Inflammatory macrophage treated with lipopolysaccharide for 4 hours (primary cell): Measurements from ENCODE around the gene P2RY8.
"Not testable (repeated sequence)": the region's sequence is repeated elsewhere in the genome, so short reads cannot be mapped to it uniquely, and the experiment has no call there.

Experiments
- DNase-seq: peaks from one replicate; pipeline ENCODE4 v3.0.0-alpha.2; 2020

P2RY8 gene

GRCh38 chrX:1518512-1518911 lies 18.5 kb downstream of the P2RY8 start:
- no peak for DNase-seq

GRCh38 chrX:1516596-1517104 lies 20.3 kb downstream of the P2RY8 start:
- DNase-seq, result peak; percentile 49

DNA sequence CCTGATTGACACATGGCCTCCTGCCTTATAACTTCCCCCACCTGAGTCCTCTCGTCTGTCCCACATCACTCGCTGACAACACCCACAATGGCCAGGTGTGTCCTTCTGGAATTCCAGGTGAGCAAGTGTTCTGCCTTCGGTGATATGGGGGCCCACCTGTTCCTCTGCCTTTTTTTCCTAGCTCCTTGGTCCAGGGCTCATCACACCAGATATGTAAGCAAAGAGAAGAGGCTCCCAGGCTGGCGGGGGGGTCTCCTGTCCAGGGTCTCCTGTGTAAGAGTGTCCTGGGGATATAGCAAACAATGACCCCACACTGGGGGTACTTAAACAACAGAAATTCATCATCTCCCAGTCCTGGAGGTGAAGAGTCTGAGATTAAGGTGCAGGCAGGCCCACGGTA lies 25.2 kb downstream of the P2RY8 start:
- DNase-seq, result no peak

DNA sequence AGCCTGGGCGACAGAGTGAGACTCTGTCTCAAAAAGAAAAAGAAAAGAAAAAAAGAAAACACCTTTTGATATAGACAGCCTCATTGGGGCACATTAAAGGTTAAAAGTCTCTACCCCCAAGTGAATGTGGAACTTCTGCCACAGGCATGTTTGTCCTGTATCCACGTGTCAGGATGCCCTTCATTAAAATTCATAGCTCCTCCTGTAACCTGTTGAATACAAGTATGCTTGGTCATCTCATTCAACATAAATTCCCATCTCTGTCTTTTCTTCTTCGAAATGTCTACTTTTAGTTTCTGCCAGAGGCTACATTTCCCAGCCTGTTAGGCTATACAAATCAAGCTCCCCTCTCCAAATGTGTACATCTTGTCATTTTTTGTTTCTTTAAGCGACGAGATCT lies 25.8 kb downstream of the P2RY8 start:
- no peak for DNase-seq

DNA sequence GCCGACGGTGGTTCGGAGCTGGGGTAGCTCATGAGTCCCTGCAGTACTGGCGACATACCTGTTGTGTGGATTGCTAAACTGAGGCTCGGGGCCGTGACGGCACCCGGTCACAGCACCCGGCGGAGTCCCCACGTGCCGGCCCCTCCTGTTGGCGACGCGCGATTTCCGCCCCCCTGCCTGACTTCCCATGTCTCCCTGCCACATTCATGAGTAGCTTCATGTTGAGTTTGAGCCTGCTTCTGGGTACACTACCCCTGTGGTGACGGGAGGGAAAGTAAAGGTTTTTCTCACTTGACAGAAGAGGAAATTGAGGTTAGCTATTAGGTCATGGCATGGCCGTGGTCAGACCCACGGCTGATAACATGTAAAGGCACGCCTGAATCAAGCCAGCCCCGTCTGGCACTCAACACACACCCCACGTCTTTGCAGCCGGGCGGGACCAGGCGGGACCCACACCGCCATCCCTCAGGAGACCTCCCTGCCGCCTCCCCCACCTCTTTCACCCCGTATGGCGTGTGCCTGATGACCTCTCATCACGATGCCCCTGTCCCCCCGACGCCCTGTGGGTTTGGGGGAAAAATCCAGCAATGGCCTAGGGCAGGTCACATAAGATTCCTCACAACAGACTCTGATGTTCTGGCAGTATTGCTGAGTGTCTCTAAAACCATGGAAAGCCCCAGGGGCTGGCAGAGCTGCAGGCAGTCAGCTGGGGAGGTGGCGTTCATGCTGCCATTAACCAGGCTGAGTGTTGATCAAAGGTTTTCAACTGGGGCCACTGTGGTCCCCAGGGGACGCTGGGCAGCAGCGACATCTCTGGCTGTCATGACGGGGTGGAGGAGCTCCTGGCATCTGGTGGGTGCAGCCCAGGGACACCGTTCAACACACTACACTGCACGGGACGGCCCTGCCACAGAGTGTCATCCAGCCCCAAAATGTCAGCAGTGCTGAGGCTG lies 29.2 kb downstream of the P2RY8 start:
- DNase-seq, result peak; percentile 87

GRCh38 chrX:1506916-1507315 lies 30.1 kb downstream of the P2RY8 start:
- DNase-seq, result no peak

- no peak for DNase-seq
Measured at GRCh38 chrX:1502853-1503252, 34.1 kb downstream of the P2RY8 start.

- DNase-seq, result no peak
Measured at GRCh38 chrX:1502241-1502640, 34.7 kb downstream of the P2RY8 start.

DNA sequence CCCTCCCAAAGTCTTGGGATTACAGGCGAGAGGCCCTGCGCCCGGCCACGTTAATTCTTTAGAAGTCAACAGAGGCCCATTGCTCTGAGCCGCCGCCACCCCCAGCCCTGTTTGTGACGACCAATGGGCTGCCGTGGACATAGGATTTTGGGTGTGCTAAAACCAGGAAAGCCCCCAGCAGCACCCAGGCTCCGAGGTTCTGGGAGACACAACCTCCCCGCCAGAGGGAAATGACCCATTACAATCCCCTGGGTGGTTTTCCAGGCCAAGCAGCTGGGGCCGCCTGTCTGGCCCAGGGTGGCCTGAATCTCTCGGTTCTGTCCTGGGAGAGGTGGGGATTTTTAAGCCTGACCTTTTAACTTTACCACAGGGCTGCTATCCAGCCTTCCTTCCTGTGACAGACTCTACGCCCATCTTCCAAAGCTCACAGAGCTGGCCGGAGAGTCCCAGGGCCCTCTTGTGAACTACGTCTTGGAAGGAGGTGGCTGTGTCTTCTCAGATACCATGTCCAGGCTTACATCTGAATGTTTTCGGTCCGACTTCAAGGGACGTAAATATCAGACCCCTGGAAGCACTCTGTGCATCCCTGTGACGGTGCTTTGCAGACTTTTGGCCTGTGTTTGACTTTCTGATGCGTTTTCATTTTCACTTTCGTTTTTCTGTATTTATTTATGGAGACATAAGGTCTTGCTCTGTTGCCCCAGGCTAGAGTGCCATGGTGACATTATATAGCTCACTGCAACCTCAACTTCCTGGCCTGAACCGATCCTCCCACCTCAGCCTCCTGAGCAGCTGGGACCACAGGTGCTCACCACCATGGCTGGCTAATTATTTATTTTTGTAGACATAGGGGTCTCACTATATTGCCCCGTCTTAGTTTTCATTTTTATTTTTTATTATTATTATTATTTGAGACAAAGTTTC lies 36.0 kb downstream of the P2RY8 start:
- DNase-seq, result peak; percentile 78

DNA sequence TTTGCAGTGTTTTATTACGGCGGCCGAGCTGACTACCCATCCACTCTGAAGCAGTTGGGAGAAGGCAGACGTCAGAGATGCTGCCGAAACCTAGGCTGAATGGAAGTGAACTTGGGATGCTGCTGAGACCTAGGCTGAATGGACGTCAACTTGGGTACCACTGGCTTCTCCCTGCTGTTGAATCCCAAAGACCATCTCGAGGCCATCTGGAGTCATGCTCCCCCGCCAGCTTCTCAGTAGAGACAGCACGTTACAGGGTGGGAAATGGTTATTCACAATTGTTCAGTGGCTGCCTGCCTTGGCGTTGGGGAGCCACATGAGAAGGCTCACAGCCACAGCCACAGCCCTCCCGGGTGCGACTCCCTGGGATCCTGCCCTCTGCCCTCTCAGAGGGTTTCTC lies 40.9 kb downstream of the P2RY8 start:
- no peak for DNase-seq

- peak; percentile 71 for DNase-seq
Measured at GRCh38 chrX:1493877-1494510, 43.0 kb downstream of the P2RY8 start.

DNA sequence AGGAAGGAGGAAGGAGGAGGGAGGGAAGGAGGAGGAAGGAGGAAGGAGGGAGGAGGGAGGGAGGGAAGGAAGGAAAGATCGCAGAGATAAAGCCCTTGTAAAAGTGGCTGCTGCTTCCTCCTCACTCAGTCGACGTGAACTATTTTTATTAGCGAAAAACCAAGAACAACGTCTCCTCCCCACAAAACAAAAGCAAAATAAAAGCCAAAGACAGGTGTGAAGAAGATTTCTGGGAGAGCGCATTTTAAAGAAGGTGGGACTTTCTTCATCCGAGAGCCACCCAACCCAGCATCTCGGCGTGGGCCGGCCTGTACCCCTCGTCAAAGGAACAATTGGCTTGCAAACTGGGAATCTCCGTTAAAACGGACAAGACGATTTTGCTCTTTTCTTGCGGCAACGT lies 43.6 kb downstream of the P2RY8 start:
- no peak for DNase-seq

DNA sequence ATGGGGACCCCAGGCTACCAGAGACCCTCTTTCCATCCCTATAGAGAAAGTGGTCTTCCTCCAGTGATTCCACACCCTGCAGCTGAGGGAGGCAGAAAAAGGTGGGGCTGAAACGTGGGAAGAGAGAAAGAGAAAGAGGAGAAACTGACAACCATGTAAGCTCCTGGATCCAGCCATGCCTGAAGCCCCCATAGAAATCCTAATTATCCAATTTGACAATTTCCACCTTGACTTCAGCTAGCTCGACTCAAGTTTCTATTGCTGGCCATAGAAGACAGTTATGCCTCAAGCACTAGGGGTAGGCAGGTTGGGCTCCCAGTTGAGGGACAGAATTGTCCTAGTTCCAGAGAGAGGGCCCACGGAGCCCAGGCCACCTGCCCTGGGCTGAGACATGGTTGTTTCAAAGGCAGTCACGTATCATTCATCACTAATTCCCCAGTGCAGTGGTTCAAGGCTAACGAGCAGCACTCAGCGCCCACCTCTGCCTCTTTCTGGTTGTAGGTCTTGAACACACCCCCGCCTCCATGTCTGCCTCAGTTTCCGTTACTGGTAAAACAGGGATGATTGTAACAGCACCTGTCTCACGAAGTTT lies 44.5 kb downstream of the P2RY8 start:
- DNase-seq, result no peak

DNA sequence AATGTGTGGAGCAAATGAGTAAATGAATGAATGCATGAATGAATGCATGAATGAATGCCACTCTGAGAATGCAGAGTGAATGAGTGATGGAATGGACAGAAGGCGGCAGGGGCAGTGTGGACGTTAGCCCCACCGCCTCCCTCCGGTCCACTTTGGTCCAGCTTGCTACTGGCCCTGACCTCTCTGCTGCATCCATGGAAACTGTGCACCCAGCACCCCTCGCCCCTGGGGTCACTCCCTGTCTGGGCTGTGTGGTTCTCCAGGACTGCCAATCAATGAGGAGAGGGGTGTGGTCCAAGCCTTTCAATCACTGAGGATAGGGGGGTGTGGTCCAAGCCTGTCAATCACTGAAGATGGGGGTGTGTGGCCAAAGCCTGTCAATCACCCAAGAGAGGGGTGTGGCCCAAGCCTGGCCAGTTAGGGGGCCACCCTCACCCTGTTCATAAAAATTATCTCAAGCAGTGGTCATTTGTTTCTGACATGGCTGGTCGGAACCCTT lies 45.1 kb downstream of the P2RY8 start:
- DNase-seq, result peak; percentile 55

- not testable (repeated sequence) for DNase-seq
Measured at GRCh38 chrX:1491248-1491647, 45.7 kb downstream of the P2RY8 start.

DNA sequence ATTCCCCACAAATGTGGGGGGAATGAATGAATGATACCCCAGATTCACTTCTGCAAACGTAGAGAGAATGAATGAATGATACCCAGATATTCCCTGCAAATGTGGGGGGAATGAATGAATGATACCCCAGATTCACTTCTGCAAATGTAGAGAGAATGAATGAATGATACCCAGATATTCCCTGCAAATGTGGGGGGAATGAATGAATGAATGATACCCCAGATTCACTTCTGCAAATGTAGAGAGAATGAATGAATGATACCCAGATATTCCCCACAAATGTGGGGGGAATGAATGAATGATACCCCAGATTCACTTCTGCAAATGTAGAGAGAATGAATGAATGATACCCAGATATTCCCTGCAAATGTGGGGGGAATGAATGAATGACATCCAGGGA lies 46.3 kb downstream of the P2RY8 start:
- DNase-seq, result not testable (repeated sequence)

DNA sequence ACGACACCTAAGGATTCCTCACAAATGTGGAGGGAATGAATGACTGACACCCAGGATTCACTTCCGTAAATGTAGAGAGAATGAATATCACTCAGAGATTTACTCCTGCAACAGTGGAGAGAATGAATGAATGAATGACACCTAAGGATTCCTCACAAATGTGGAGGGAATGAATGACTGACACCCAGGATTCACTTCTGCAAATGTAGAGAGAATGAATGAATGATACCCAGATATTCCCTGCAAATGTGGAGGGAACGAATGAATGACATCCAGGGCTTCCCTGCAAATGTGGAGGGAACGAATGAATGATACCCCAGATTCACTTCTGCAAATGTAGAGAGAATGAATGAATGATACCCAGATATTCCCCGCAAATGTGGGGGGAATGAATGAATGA lies 47.6 kb downstream of the P2RY8 start:
- not testable (repeated sequence) for DNase-seq

- DNase-seq, result no peak
Measured at GRCh38 chrX:1488745-1489144, 48.2 kb downstream of the P2RY8 start.

- DNase-seq, result no peak
Measured at GRCh38 chrX:1488141-1488540, 48.8 kb downstream of the P2RY8 start.

GRCh38 chrX:1487401-1487800 lies 49.6 kb downstream of the P2RY8 start:
- DNase-seq, result no peak

DNA sequence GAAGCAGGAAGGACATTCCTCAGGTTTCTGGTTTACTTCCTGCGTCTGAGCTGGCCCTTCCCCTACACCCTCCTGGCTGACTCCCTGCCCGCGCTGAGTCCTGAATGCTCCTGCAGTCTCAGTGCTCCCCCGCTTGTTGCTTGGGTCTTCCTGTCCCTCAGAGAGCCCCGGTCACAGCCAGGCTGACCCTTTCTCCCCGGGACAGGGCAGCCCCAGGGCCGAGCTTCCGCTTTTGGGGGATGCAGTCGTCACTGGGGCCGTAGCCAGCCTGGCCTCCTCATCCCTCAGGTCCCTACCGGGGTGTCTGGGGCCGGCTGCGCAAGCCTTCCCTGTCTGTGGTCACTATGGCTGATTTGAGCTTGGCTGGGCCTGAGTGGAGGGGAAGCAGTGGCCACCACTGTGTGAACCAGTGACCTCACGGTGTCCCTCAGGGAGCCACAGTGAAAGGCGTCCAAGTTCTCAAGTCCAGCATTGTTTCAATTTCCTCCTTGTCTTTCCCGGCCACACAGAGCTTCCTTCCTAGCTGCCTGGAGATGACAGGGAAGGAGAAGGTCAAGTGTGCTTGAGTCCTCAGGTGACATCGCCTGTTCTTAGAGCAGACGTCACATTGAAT lies 50.1 kb downstream of the P2RY8 start:
- no peak for DNase-seq

DNA sequence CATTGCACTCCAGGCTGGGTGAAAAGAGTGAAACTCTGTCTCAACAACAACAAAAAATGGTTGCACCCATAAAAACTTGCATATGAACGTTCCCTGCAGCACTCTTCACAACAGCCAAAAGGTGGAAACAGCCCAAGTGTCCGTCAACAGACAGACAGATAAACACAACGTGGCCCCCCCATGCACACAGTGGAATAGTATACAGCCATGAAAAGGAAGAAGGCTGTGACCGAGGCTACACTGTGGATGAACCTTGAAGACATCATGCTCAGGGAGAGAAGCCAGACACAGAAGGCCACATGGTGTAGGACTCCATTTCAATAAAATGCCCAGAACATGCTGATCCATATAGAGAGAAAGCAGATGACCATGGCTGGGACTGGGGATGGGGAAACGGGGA lies 50.8 kb downstream of the P2RY8 start:
- no peak for DNase-seq
